K562 (cell line): ENCODE data around the gene AP3M1. TPM values are rescaled to one million over a fixed set of nuclear protein-coding genes. Genes with fewer than 3 reads are reported as not detected.

Source experiments
- BCL6 ChIP-seq: fragments of 250-450 bp; sonication (Bioruptor Pico); IDR thresholded peaks from 2 replicates; pipeline ENCODE4 v1.4.0; 2020
- BMI1 ChIP-seq: fragments of 150-350 bp; IDR thresholded peaks from 2 replicates; pipeline ENCODE4 v1.6.1; 2014; ENCODE audit warnings: low read length
- COPS2 ChIP-seq: fragments of 450-650 bp; conservative IDR thresholded peaks from 2 replicates; pipeline ENCODE4 v1.6.1; 2016; ENCODE audit warnings: mild to moderate bottlenecking, moderate library complexity
- E2F4 ChIP-seq: sonication (generic); formaldehyde crosslinking; IDR thresholded peaks from 2 replicates; pipeline ENCODE4 v1.8.0; 2022; ENCODE audit warnings: mild to moderate bottlenecking, low read depth, missing genetic modification reagents
- EWSR1 ChIP-seq: fragments of 450-650 bp; IDR thresholded peaks from 2 replicates; pipeline ENCODE4 v1.6.1; 2018; ENCODE audit warnings: borderline replicate concordance, mild to moderate bottlenecking, low read depth, moderate library complexity; ENCODE audit not compliant: partially characterized antibody
- GTF2E2 ChIP-seq: fragments of 200-800 bp; sonication (Bioruptor generic); IDR thresholded peaks from 2 replicates; pipeline ENCODE4 v1.6.1; 2016; ENCODE audit warnings: missing genetic modification characterization, missing compliant biosample characterization
- HMGXB4 ChIP-seq: sonication (generic); formaldehyde crosslinking; IDR thresholded peaks from 2 replicates; pipeline ENCODE4 v1.8.1; 2023; ENCODE audit warnings: mild to moderate bottlenecking, missing genetic modification reagents
- KDM2B ChIP-seq: fragments of 250-450 bp; sonication (Bioruptor Pico); IDR thresholded peaks from 2 replicates; pipeline ENCODE4 v1.8.0; 2021; ENCODE audit warnings: mild to moderate bottlenecking, moderate library complexity
- KDM5B ChIP-seq: fragments of 200-600 bp; sonication (generic); IDR thresholded peaks from 2 replicates; pipeline ENCODE4 v1.6.1; 2012; ENCODE audit warnings: low read depth, mild to moderate bottlenecking, moderate library complexity, low read length, control low read depth, inconsistent platforms; ENCODE audit not compliant: insufficient replicate concordance
- L3MBTL2 ChIP-seq: fragments of 450-650 bp; IDR thresholded peaks from 2 replicates; pipeline ENCODE4 v1.6.1; 2016; ENCODE audit warnings: mild to moderate bottlenecking, moderate library complexity
- RNF2 ChIP-seq: sonication (generic); IDR thresholded peaks from 2 replicates; pipeline ENCODE4 v1.6.1; 2016
- TRIM25 ChIP-seq: fragments of 450-650 bp; IDR thresholded peaks from 2 replicates; pipeline ENCODE4 v1.7.0; 2016; ENCODE audit warnings: borderline replicate concordance
- USF2 ChIP-seq: sonication (generic); formaldehyde crosslinking; IDR thresholded peaks from 2 replicates; pipeline ENCODE4 v1.5.0; 2020; ENCODE audit warnings: missing genetic modification reagents
- ZBTB34 ChIP-seq: fragments of 250-450 bp; sonication (Bioruptor Pico); IDR thresholded peaks from 2 replicates; pipeline ENCODE4 v1.8.0; 2021; ENCODE audit warnings: mild to moderate bottlenecking, moderate library complexity
- ZBTB9 ChIP-seq: fragments of 450-650 bp; formaldehyde crosslinking; IDR thresholded peaks from 2 replicates; pipeline ENCODE4 v1.4.0; 2020; ENCODE audit warnings: mild to moderate bottlenecking, moderate library complexity
- ZNF316 ChIP-seq: fragments of 450-650 bp; IDR thresholded peaks from 2 replicates; pipeline ENCODE4 v1.6.1; 2016
- ZNF717 ChIP-seq: fragments of 250-450 bp; sonication (Bioruptor Pico); IDR thresholded peaks from 2 replicates; pipeline ENCODE4 v1.5.0; 2021
- polyA plus RNA-seq, 8 experiments: library from polyadenylated mRNA; depleted of rRNA in 4 of 8; stranded (reverse) in 5 of 8; unstranded in 3 of 8; fragments of >200 nt; fragmentation: Nextera tagmentation in 2 of 8; fragmentation: Illumina TruSeq in 1 of 8; extraction: Ambion mirVana in 2 of 8; extraction: Trizol in 1 of 8; gene quantifications; 2 replicates each; pipeline versions ENCODE4 v1.2.1 to v1.2.3, GENCODE V29; 2011 to 2014; ENCODE audit warnings: inconsistent platforms in 1 of 8, missing spikeins in 1 of 8
- total RNA-seq, 7 experiments: library from RNA; depleted of rRNA in 6 of 7; stranded (reverse); fragments of >200 nt in 6 of 7; fragmentation: Illumina TruSeq in 2 of 7; extraction: Trizol in 2 of 7; gene quantifications; 2 replicates each; pipeline versions ENCODE4 v1.2.1 to v1.2.3, GENCODE V29; 2011 to 2021; ENCODE audit warnings: low replicate concordance in 1 of 7

The AP3M1 gene
- total and polyA plus RNA-seq, 9 of the 15 experiments (the other 6 are each of a cell fraction or from before 2014, with no cell fraction given) = 44.3 to 135 (median 67.6) TPM

GRCh38 chr10:74176380-74177139 lies 25.9 kb upstream of the AP3M1 start (continued):
- TF ChIP-seq ZNF316 (no peak), L3MBTL2 (peak; percentile 97), ZBTB34 (no peak), ZNF717 (CRISPR knock-in tag) (no peak), TRIM25 (no peak), EWSR1 (no peak), GTF2E2 (tag) (peak; percentile 93), BMI1 (0 out of 2 replicates have a peak, but pooled peaks have one; percentile 21), COPS2 (no peak), KDM5B (peak; percentile 88), E2F4 (peak; percentile 68; the same call in 1 of the 2 replicates), HMGXB4 (CRISPR knock-in tag) (peak; percentile 82), USF2 (peak; percentile 98), RNF2 (peak; percentile 71; the same call in 1 of the 2 replicates), BCL6 (CRISPR knock-in tag) (peak; percentile 51; the same call in 1 of the 2 replicates), ZBTB9 (peak; percentile 90; the same call in 1 of the 2 replicates), KDM2B (peak; percentile 23; the same call in 1 of the 2 replicates)
